Pancreas (tissue), 10 donors: Measurements from ENCODE around the gene UBE2S. TPM values are rescaled to one million over a fixed set of nuclear protein-coding genes. Genes with fewer than 3 reads are reported as not detected.

Source experiments
- ATAC-seq, 4 donors: fragments of 200-7000 bp; cut with Tn5 transposase; one replicate each; pipeline versions ENCODE4 v1.8.0 to v1.9.1; 2020; ENCODE audit warnings: mild to moderate bottlenecking in 4 of 4, moderate library complexity in 4 of 4
- DNase-seq, 6 donors: peaks; one replicate each; pipeline ENCODE4 v3.0.0-alpha.2; 2020
- FAIRE-seq: peaks from 2 replicates; lab custom pipeline; 2012; peaks lifted over from hg19 to GRCh38; lab: Jason Lieb, UNC
- H3K27ac ChIP-seq, 4 donors: fragments of 200-600 bp; sonication (generic); 1 replicate in 3 of 4; 2 replicates in 1 of 4; pipeline versions ENCODE4 v1.5.0 to v1.8.0; 2020
- H3K27me3 ChIP-seq, 4 donors: fragments of 200-600 bp; one replicate each; pipeline ENCODE4 v1.8.0; 2021
- H3K36me3 ChIP-seq, 3 donors: fragments of 200-600 bp; sonication (generic) in 1 of 3; one replicate each; pipeline versions ENCODE4 v1.5.0 to v1.8.0; 2020 to 2021
- H3K4me1 ChIP-seq, 3 donors: fragments of 200-600 bp; one replicate each; pipeline ENCODE4 v1.8.0; 2021
- H3K4me3 ChIP-seq, 4 donors: fragments of 200-600 bp; sonication (generic) in 2 of 4; one replicate each; pipeline versions ENCODE4 v1.5.0 to v1.8.0; 2020 to 2021
- H3K9me3 ChIP-seq, 4 donors: fragments of 200-600 bp; one replicate each; pipeline ENCODE4 v1.8.0; 2021
- WGBS, 2 donors: extraction: QIAGEN DNeasy Blood & Tissue Kit; methylation state at CpG; one replicate each; pipeline ENCODE4 v1.1.7; 2013; 5-methylcytosine and 5-hydroxymethylcytosine counted together
- intact Hi-C, 3 donors: fragments of 100-400 bp; cut with DNase I; formaldehyde crosslinking; loops; one replicate each; pipeline versions ENCODE4 v1.11.1 to v1.14.2; 2022
- polyA plus RNA-seq, 2 donors: library from polyadenylated mRNA; stranded (reverse); fragments of 200-250 nt; gene quantifications; one replicate each; pipeline ENCODE4 v1.2.3, GENCODE V29; 2013
- total RNA-seq, 6 donors: library from RNA; stranded (reverse); fragmentation: NEBNext Ultra II Directional in 4 of 6; extraction: Animal tissue kit (Norgen Biotek cat#: 25700) in 4 of 6; gene quantifications; one replicate each; pipeline versions ENCODE4 v1.2.1 to v1.2.4, GENCODE V29; 2021 to 2023
- TF ChIP-seq, protein P1 (sequence below), 4 donors: fragments of 200-600 bp; sonication (generic) in 3 of 4; IDR thresholded peaks; one replicate each; pipeline versions ENCODE4 v1.5.0 to v1.8.0; 2021; ENCODE audit warnings: antibody characterized with exemption in 4 of 4
- donor health status: healthy with polysubstance abuse.
- donor health status: DM: no; HTN: no; CAD: no; lungs with moderate emphysema.
- donor health status: DM: no; HTN: no; CAD: no.
- donor health status: control.
- donor health status: control.
- donor health status: Bipolar disorder and iron deficiency.
- donor health status: DM: yes; HTN: yes; CAD: no.
- donor health status: DM: no; HTN: no; CAD: no.
- donor health status: DM: no; HTN: no; CAD: no.
- donor health status: DM: yes; HTN: yes; CAD: no.

The UBE2S gene
- total and polyA plus RNA-seq, 8 donors, result 2.0 to 7.3 (median 4.4) TPM

DNA sequence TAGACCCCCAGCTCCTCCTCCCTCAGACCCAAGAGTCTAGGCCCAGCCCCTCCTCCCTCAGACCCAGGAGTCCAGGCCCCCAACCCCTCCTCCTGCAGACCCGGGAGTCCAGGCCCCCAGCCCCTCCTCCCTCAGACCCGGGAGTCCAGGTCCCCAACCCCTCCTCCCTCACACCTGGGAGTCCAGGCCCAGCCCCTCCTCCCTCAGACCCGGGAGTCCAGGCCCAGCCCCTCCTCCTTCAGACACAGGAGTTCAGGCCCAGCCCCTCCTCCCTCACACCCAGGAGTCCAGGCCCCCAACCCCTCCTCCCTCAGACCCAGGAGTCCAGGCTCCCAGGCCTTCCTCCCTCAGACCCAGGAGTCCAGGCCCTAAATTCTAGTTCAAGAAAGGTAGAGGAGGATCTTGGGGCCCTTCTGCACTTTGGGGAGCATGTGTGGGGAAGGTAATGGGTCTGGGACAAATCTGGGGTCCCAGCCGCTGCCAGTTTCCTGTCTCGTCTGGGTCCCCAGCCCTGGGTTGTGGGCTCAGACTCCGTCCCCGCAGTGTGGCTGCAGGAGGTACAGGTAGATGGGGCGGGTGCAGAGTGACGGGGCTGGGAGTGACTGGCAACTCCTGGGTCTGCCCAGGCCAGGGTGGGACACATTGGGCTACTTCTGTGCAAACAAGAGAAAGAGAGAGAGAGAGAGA lies 34.1 kb downstream of the UBE2S start:
- H3K27ac ChIP-seq, result no peak overlapping the region
- FAIRE-seq, result no peak
- H3K4me1 ChIP-seq, result peaks cover 0 to 3% (median 0%) of the 10 kb centered on the region in 3 donors
- H3K4me3 ChIP-seq, result no peak overlapping the region
- ATAC-seq, result no peak
- peak in 1 of 6 donors; percentile 58 for DNase-seq
- intact Hi-C loops, result loop anchor here in 1 of 3 donors (10.0 kb wide), 1 partner anchor 69 kb away; no protein-coding TSS in a partner anchor
- H3K36me3 ChIP-seq, result no peaks in the 10 kb centered on the region
- WGBS, 2 donors, result 52 to 54% methylated on average over 9 of the region's 9 CpGs
- TF ChIP-seq, protein P1, sequence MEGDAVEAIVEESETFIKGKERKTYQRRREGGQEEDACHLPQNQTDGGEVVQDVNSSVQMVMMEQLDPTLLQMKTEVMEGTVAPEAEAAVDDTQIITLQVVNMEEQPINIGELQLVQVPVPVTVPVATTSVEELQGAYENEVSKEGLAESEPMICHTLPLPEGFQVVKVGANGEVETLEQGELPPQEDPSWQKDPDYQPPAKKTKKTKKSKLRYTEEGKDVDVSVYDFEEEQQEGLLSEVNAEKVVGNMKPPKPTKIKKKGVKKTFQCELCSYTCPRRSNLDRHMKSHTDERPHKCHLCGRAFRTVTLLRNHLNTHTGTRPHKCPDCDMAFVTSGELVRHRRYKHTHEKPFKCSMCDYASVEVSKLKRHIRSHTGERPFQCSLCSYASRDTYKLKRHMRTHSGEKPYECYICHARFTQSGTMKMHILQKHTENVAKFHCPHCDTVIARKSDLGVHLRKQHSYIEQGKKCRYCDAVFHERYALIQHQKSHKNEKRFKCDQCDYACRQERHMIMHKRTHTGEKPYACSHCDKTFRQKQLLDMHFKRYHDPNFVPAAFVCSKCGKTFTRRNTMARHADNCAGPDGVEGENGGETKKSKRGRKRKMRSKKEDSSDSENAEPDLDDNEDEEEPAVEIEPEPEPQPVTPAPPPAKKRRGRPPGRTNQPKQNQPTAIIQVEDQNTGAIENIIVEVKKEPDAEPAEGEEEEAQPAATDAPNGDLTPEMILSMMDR (IDR thresholded peaks at IDR 0.05), result no peak
- H3K9me3 ChIP-seq, result no peaks in the 10 kb centered on the region
- H3K27me3 ChIP-seq, result peaks cover 0 to 19% (median 2%) of the 10 kb centered on the region in 4 donors

DNA sequence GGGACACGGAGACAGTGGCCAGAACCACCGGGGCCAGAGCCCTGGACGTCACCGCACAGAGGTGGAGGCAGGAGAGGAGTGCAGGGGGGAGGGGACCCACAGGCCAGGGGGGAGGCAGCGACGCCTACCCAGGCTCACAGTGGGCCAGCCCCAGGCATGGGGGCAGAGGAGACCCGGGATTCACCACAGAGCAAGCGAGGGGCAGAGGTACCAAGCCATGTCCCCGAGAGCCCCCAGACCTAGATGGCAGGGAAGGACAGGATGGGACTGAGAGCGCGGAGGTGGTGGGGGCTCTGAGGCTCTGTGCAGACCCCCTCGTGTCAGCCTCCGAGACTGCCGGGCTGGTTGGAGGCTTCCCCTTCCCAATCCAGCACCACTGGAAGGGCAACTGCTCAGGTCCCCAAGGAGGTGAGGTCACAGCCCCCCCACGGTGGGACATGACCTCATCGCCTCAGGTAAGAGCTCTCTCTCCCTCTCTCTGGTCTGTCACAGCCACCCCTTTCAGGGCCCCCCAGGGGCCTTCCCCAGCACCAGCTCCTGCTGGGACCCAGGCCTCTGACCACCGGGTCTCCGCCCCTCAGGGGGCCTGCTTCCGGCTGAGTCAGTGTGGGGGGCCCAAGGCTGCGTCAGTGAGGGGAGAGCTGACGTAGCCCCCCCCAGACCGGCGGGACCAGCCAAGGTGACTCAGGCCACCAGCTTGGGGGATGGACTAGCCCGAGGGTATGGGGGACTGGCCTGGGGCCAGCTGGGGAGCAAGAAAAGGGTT lies 35.1 kb downstream of the UBE2S start:
- no peak for ATAC-seq
- intact Hi-C loops, result loop anchor here in 1 of 3 donors (10.0 kb wide), 1 partner anchor 68 kb away; no protein-coding TSS in a partner anchor
- 22 to 26% methylated on average over 23 to 24 of the region's 24 CpGs for WGBS, 2 donors
- H3K4me1 ChIP-seq, result peaks cover 0 to 3% (median 0%) of the 10 kb centered on the region in 3 donors
- H3K27me3 ChIP-seq, result peaks cover 0 to 19% (median 2%) of the 10 kb centered on the region in 4 donors
- no peak overlapping the region for H3K4me3 ChIP-seq
- H3K9me3 ChIP-seq, result no peaks in the 10 kb centered on the region
- no peak overlapping the region for H3K27ac ChIP-seq
- TF ChIP-seq, protein P1 (IDR thresholded peaks at IDR 0.05), result no peak
- no peaks in the 10 kb centered on the region for H3K36me3 ChIP-seq
- no peak for FAIRE-seq
- DNase-seq, result peak in 1 of 6 donors; percentile 76

DNA sequence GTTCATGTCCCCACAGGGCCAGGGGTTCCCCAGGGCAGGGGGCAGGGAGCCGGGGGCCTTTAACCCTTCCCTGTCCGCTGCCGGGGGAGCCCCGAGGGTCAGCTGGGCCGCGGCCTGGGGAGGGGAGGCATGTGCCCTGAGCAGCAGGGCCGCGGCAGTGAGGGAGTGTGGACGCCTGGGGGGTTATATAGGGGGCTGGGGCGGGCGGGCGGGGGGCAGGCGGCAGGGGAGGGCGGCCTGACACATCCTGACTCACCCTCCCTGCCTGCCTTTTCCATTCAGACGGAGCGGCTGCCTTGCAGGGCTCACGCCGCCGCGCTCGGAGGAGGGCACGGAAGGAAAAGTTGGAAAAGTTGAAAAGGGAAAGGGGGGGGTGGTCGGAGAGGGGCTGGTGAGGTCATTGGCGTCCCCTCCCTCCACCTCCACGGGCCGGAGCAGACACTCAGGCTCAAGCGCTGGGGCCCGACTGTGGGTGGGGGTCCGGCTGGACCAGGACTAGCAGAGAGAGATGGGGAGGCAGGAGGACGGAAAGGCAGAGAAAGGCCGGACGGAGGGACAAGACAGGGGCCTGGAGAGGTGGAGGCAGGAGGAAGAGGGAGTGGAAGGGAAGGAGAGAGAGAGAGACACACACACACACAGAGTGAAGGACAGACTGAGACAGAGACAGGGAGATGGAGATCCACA lies 37.1 kb downstream of the UBE2S start, which contains the start of gene IL11:
Gene IL11 (minus strand): TSS at position 159 of the 684 bp plus-strand sequence. CDS start 153 bp downstream, at position 6.
- H3K9me3 ChIP-seq, result no peaks in the 10 kb centered on the region
- peaks cover 0 to 3% (median 0%) of the 10 kb centered on the region in 3 donors for H3K4me1 ChIP-seq
- peaks cover 0 to 19% (median 2%) of the 10 kb centered on the region in 4 donors for H3K27me3 ChIP-seq
- no peaks in the 10 kb centered on the region for H3K36me3 ChIP-seq
- peak in 1 of 6 donors; percentile 44 for DNase-seq
- no peak for FAIRE-seq
- intact Hi-C loops, result loop anchor here in 1 of 3 donors (10.0 kb wide), 1 partner anchor 66 kb away; no protein-coding TSS in a partner anchor
- TF ChIP-seq, protein P1 (IDR thresholded peaks at IDR 0.05), result no peak
- peak within 1 kb of the TSS in 1 of 4 donors; percentile 22 for H3K4me3 ChIP-seq
- WGBS, 2 donors, result 7 to 8% methylated on average over 27 to 32 of the region's 32 CpGs
- no peak for ATAC-seq
- no peak within 1 kb of the TSS for H3K27ac ChIP-seq

DNA sequence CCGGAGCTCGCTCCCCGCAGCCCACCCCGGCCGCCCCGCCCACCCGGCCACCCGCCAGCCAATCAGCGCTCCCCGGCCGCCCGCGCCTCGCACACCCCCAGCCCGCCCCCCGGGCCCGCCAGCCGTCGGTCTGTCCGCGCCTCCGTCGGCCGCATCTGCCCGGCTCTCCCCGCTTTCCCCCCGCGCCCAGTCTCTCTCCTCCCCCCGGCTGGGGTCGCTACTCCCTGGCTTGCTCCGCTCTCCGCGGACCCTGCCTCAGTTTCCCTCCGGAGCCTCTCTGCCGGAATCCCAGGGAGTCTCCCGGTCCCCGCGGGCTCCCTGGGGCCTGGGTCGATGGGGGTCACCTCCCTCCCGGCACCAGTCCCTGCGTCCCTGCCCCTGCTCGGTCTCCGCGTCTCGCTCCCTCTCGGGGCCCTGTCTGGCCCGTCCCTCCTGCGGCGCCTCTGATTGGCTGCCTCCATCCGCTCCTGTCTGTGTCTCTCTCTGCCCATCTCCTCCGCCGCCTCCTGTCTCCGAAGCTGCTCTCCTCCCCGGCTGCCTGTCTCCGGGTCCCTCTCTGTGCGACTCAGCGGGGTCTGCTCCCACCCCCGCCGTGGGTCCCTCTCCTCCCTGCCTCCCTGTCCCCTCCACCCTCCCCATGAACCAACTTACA lies 37.8 kb downstream of the UBE2S start:
- DNase-seq (peak in 1 of 6 donors; percentile 78), FAIRE-seq (no peak), ATAC-seq (peak in 2 of 4 donors; percentile 36 to 42)
- TF ChIP-seq, protein P1 (IDR thresholded peaks at IDR 0.05), result no peak
- Histone ChIP-seq H3K36me3 (no peaks in the 10 kb centered on the region), H3K27me3 (peaks cover 0 to 19% (median 2%) of the 10 kb centered on the region in 4 donors), H3K27ac (no peak overlapping the region), H3K4me3 (no peak overlapping the region), H3K4me1 (peaks cover 0 to 3% (median 0%) of the 10 kb centered on the region in 3 donors), H3K9me3 (no peaks in the 10 kb centered on the region)
- WGBS, 2 donors, result 2 to 3% methylated on average over 27 to 49 of the region's 59 CpGs
- intact Hi-C loops, result loop anchor here in 1 of 3 donors (10.0 kb wide), 1 partner anchor 65 kb away; no protein-coding TSS in a partner anchor
